Measurements from ENCODE around the gene MROH9. TPM values are rescaled to one million over a fixed set of nuclear protein-coding genes. Genes with fewer than 3 reads are reported as not detected.

MROH9 gene
- total and polyA plus RNA-seq, 2 of the 8 experiments (the other 6 are each of a cell fraction or from before 2014, with no cell fraction given): not detected

DNA sequence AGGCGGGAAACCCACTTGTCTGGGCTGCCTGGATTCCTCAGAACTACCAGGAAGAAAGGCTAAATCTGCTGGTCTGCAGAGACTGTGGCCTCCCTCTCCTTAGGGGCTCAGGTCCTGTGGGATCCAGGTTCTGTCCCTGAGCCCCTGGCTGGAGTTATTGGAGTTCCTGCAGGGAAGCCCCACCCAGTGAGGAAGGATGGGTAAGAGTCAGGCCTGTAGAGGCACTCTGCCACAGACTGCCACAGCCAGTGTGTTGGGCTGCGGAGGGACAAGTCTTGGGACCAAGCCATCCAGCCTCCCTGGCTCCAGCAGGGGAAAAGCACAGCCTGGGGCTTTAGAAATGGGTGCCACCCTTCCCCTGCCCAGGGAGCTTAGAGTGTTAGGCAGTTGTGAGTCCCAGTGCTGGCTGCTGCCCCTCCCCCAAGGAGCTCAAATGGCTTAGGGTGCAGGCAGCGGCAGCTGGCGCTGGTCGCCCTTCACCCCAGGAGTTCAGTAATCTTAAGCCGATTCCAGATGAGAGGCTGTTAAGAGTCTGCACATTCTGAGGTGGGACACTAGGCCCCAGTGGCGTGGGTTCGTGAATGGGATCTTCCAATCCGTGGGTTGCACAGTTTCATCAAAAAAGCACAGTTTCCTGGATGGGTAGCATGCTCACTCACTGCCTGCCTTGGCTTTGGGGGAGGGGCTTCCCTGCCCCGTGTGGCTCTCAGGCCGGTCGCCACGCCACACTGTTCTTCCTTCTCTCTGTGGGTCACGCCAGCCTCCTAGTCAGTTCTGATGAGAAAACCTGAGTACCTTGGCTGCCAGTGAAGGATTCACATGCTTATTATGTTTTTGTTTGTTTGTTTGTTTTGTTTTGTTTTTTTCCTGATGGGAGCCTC lies 97.7 kb downstream of the MROH9 start (continued):
- TF ChIP-seq RAD21 (IDR thresholded peaks at IDR 0.05 in 1 of 2, conservative IDR thresholded peaks at IDR 0.05 in 1 of 2; ENCODE audit: low read depth in 2 of 2, low read length in 2 of 2) (no peak), JUND (IDR thresholded peaks at IDR 0.05; ENCODE audit: low read length) (no peak), YY1 (IDR thresholded peaks at IDR 0.05; ENCODE audit: low read depth, low read length) (no peak), EZH2 (IDR thresholded peaks at IDR 0.05; ENCODE audit: low read depth, low read length, severe bottlenecking) (no peak)
- TF ChIP-seq, protein P1, sequence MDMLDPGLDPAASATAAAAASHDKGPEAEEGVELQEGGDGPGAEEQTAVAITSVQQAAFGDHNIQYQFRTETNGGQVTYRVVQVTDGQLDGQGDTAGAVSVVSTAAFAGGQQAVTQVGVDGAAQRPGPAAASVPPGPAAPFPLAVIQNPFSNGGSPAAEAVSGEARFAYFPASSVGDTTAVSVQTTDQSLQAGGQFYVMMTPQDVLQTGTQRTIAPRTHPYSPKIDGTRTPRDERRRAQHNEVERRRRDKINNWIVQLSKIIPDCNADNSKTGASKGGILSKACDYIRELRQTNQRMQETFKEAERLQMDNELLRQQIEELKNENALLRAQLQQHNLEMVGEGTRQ (IDR thresholded peaks at IDR 0.05; ENCODE audit: low read length): no peak
